Prostate gland (tissue), 2 donors: Measurements from ENCODE around the gene C2CD3. TPM values are rescaled to one million over a fixed set of nuclear protein-coding genes. Genes with fewer than 3 reads are reported as not detected.

Source experiments
- DNase-seq: peaks from one replicate; pipeline ENCODE4 v3.0.0-alpha.2; 2019; ENCODE audit warnings: low spot score
- H3K27ac ChIP-seq, 2 donors: fragments of 200-600 bp; sonication (generic); 2 replicates each; pipeline ENCODE4 v1.5.1; 2017 to 2019
- H3K27me3 ChIP-seq: fragments of 200-600 bp; sonication (generic); replicated peaks from 2 replicates; pipeline ENCODE4 v1.5.1; 2019; ENCODE audit not compliant: insufficient read depth
- H3K36me3 ChIP-seq, 2 donors: fragments of 200-600 bp; sonication (generic); 1 replicate in 1 of 2; 2 replicates in 1 of 2; pipeline versions ENCODE4 v1.5.1 to v1.8.1; 2017 to 2019
- H3K4me1 ChIP-seq: fragments of 200-600 bp; sonication (generic); replicated peaks from 2 replicates; pipeline ENCODE4 v1.5.1; 2019
- H3K4me3 ChIP-seq, 2 donors: fragments of 200-600 bp; sonication (generic); 2 replicates each; pipeline ENCODE4 v1.5.1; 2017 to 2019
- H3K9me3 ChIP-seq: fragments of 200-600 bp; sonication (generic); 2 replicates; pipeline ENCODE4 v1.5.1; 2017
- POLR2A ChIP-seq: fragments of 450-650 bp; IDR thresholded peaks from one replicate; pipeline ENCODE4 v1.6.1; 2016; ENCODE audit warnings: antibody characterized with exemption, mild to moderate bottlenecking
- POLR2AphosphoS5 ChIP-seq: sonication (generic); formaldehyde crosslinking; IDR thresholded peaks from one replicate; pipeline ENCODE4 v1.6.1; 2017; ENCODE audit warnings: antibody characterized with exemption
- WGBS: methylation state at CpG from one replicate; pipeline ENCODE4 v1.1.5; 2018; 5-methylcytosine and 5-hydroxymethylcytosine counted together
- intact Hi-C: fragments of 100-400 bp; cut with DNase I; formaldehyde crosslinking; loops from one replicate; pipeline ENCODE4 v1.14.2; 2022
- total RNA-seq, 2 donors: library from RNA; depleted of rRNA; stranded (reverse); fragments of >200 nt; gene quantifications; one replicate each; pipeline ENCODE4 v1.1.0, GENCODE V29; 2016
- TF ChIP-seq, protein P1 (sequence below), 4 experiments: fragments of 200-600 bp in 2 of 4; fragments of 450-650 bp in 2 of 4; sonication (generic) in 2 of 4; IDR thresholded peaks; 1 replicate in 3 of 4; 2 replicates in 1 of 4; pipeline ENCODE4 v1.5.1; 2016 to 2019; ENCODE audit warnings: antibody characterized with exemption in 4 of 4, mild to moderate bottlenecking in 2 of 4, moderate library complexity in 2 of 4

Gene C2CD3
- total RNA-seq, 2 donors from 2014 or later = 38.7 to 49.6 TPM

- DNase-seq = no peak
- H3K4me1 ChIP-seq = no peaks in the 10 kb centered on the region
These were observed 168.0 kb downstream of the C2CD3 start for GRCh38 chr11:74002832-74003231.

DNA sequence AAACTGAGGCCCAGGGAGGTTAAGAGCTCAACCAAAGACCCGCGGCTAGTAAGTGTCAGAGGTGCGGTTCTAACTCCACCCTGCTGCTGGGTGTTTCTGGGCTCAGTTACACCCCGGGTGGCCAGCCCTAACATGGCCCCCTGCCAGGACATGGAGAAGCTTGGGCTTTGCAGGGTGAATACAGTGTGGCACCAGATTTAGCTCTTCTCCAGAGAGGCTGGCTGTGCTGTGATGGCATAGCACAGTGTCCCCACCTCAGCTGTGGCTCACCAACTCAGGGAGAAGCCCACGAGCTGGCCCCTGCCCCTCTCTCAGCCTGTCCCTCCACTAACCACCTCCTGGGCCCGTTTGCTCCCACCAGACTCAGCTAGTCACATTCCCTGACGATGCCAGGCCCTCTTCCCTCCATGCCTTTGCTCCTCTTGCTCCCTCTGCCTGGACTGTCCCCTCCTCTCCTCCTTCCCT lies 168.9 kb downstream of the C2CD3 start:
- H3K27me3 ChIP-seq = no peaks in the 10 kb centered on the region
- no peak for DNase-seq
- no peaks in the 10 kb centered on the region for H3K36me3 ChIP-seq
- WGBS = 76% methylated on average over 7 of the region's 7 CpGs
- intact Hi-C loops = no loop called here
- H3K4me1 ChIP-seq = no peaks in the 10 kb centered on the region
- H3K27ac ChIP-seq = no peak overlapping the region
- H3K9me3 ChIP-seq = no peaks in the 10 kb centered on the region
- TF ChIP-seq POLR2AphosphoS5 = no peak
- TF ChIP-seq, protein P1, sequence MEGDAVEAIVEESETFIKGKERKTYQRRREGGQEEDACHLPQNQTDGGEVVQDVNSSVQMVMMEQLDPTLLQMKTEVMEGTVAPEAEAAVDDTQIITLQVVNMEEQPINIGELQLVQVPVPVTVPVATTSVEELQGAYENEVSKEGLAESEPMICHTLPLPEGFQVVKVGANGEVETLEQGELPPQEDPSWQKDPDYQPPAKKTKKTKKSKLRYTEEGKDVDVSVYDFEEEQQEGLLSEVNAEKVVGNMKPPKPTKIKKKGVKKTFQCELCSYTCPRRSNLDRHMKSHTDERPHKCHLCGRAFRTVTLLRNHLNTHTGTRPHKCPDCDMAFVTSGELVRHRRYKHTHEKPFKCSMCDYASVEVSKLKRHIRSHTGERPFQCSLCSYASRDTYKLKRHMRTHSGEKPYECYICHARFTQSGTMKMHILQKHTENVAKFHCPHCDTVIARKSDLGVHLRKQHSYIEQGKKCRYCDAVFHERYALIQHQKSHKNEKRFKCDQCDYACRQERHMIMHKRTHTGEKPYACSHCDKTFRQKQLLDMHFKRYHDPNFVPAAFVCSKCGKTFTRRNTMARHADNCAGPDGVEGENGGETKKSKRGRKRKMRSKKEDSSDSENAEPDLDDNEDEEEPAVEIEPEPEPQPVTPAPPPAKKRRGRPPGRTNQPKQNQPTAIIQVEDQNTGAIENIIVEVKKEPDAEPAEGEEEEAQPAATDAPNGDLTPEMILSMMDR (IDR thresholded peaks at IDR 0.05) = no peak
- TF ChIP-seq POLR2A = no peak
- no peak overlapping the region for H3K4me3 ChIP-seq

More at GRCh38 chr11:74002832-74003231, 168.0 kb downstream of the C2CD3 start:
- H3K27me3 ChIP-seq = no peaks in the 10 kb centered on the region
- no peak overlapping the region for H3K27ac ChIP-seq
- H3K36me3 ChIP-seq = no peaks in the 10 kb centered on the region
- H3K9me3 ChIP-seq = no peaks in the 10 kb centered on the region
- TF ChIP-seq POLR2AphosphoS5 (no peak), POLR2A (no peak)
- TF ChIP-seq, protein P1 (IDR thresholded peaks at IDR 0.05) = no peak
- no peak overlapping the region for H3K4me3 ChIP-seq
- 95% methylated on average over 4 of the region's 4 CpGs for WGBS
- intact Hi-C loops = no loop called here

DNA sequence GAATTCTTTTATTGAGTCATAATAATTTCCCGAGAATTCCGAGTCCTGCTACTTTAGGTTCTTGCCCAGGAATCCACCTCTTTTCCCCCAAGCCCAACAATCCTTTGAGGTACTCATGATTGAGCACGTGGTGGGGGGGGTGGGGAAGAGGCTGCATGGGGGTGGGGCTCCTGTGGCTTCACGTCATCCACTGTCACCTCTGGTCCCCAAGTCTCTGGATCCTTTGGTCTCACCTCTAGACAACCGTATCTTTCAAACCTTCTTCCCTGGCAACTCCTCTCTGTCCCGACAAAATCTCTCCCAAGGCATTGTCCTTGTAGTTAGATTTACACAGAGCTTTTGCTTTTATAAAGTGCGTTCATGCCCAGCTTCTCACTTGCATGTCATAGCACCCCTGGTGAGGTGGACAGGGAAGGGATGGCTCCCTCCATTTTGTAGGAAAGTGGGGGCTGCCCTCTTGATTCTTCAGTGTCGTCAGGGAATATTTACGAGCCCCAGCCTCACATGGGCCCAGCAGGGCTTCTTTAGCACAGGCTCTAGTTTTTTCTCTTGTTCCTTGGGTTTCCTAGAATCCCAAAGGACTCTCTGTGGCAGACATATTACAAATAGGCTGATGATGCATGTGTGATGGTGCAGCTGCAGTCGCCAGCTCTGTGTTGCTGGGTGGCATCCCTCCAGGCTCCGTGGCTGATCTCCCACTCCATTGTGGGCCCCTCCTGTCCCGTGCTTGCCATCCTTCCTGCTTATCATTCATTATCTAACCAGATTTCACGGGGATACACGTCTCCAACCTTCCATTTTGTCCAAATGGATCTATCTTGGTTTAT lies 170.3 kb downstream of the C2CD3 start:
- intact Hi-C loops = no loop called here
- Histone ChIP-seq H3K9me3 (no peaks in the 10 kb centered on the region), H3K4me3 (no peak overlapping the region), H3K4me1 (no peaks in the 10 kb centered on the region), H3K27me3 (no peaks in the 10 kb centered on the region), H3K36me3 (no peaks in the 10 kb centered on the region), H3K27ac (no peak overlapping the region)
- TF ChIP-seq, protein P1 (IDR thresholded peaks at IDR 0.05) = no peak
- TF ChIP-seq POLR2A (no peak), POLR2AphosphoS5 (no peak)
- WGBS = 89% methylated on average over 14 of the region's 14 CpGs
- DNase-seq = no peak

- Histone ChIP-seq H3K27ac (no peak overlapping the region), H3K27me3 (no peaks in the 10 kb centered on the region), H3K9me3 (no peaks in the 10 kb centered on the region), H3K36me3 (no peaks in the 10 kb centered on the region), H3K4me3 (no peak overlapping the region), H3K4me1 (no peaks in the 10 kb centered on the region)
- TF ChIP-seq, protein P1 (IDR thresholded peaks at IDR 0.05) = no peak
- TF ChIP-seq POLR2A (no peak), POLR2AphosphoS5 (no peak)
- no peak for DNase-seq
- 80% methylated on average over 8 of the region's 8 CpGs for WGBS
- intact Hi-C loops = no loop called here
These were observed 171.1 kb downstream of the C2CD3 start for GRCh38 chr11:73999581-74000306.
